DLD1 (cell line): ENCODE measurements around the gene FSTL5.

ENCODE experiments used
- in situ Hi-C: cut with HindIII; loops from 2 replicates; pipeline ENCODE4 v1.10.0; 2017; ENCODE audit warnings: low sequenced_read_pairs

The FSTL5 gene

DNA sequence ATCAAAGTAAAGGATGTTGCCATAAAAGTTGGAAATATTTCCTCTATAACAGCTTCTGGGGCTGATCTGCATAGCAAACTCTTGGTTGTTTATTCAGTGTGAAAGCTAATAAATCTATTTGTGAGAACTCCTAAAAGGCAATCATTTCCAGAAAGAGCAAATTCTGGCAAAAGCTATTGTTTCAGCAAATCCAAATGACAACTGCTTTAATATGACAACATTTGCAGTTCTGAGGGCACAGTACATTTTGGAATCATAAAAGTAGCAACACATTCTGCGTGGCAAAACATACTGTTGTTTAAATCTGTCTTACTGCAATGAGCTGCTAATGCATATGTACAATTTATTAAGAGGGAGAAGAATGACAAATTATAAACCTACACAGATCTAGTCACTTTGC, 818.1 kb downstream of the FSTL5 start:
- in situ Hi-C loops: no loop called here

DNA sequence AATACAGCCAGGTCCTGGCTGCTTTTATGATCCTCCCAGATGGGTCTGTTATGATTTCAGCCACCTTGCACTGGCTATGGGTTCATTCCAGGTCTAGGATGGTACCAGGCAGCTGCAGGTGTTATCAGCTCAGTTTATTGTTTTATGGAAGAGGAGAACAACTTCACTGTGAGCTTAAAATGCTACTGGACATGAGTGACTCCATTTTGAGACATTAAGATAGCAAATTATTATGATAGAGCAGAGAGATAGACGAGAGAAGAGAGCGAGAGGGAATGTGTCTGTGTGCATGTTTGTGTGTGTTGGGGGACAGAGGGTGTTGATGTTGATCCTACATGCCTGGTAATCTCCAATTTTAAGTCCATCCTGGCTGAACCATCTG, 820.2 kb downstream of the FSTL5 start:
- in situ Hi-C loops: no loop called here

DNA sequence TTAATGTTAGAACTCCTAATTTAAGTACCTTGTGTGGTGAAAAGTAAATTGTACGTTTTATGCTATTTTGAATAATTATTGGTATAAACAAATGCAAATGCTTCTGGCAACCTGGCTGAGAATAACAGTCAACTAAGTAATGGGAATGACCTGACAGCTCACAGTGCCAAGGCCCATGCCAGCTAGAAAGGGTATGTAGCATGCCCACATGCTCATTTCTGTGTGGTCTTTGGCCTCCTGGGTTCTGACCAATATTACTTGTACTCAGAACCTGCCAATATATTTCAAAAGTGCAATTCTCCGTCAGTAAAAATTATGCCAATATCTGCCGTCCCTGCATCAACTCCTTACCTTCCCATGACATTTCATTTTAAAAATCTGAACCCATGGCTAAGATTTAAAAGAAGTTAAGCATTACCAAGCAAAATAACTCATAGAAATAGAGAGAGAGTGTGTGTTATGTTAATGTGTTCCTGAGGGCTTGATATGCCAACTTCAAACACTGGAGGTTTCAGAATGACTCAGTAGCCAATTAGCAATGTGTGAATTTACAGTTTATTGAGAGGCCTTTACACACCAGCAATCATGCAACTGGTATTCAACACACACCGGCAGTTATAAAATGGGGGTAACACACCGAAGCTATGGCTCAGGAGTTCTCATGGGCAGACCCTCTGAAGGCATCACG, 820.8 kb downstream of the FSTL5 start:
- in situ Hi-C loops: no loop called here

DNA sequence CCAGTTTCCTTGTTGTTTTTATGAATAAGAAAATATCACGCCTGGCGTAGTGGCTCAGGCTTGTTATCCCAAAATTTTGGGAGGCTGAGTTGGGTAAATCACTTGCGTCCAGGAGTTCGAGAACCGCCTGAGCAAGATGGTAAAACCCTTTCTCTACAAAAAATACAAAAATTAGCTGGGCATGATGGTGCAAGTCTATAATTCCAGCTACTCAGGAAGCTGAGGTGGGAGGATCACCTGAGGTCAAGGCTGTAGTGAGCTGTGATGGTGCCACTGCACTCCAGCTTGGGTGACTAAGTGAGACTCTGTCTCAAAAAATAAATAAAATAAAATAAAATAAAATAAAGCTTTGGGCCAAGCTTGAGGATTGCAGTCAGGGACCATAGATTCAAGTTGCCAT, 827.2 kb downstream of the FSTL5 start:
- in situ Hi-C loops: no loop called here

DNA sequence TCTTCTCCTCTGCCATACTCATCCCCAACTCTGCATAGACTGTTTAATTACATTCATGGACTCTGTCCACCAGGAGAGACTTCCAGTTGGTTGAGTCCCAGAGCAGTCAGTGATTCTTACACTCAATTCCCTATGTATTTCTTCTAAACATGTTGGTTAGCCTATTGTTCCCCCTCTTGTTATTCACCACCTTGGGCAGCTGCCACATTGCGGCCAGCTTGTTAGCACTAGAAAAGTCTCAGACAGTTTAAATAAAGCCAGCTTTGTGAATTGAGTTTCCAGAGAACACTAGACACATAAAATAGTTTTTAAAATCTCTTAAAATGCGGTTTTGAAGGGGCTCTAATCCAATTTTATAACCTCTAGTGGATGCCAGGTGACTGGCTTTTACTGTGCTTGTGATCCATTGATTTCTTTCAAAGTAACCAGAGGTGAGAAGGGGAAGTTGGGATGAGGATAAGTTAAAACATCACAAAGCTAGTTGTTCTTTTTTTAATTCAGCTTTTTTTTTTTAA, 827.7 kb downstream of the FSTL5 start:
- in situ Hi-C loops: no loop called here
